ENCODE data around the gene TMEM253. TPM values are rescaled to one million over a fixed set of nuclear protein-coding genes. Genes with fewer than 3 reads are reported as not detected.

The TMEM253 gene
- total RNA-seq, 1 experiment from 2014 or later: 0.49 TPM

GRCh38 chr14:21112255-21112654, 11.4 kb downstream of the TMEM253 start:
- Histone ChIP-seq H3K4me3 (ENCODE audit: low read depth, low read length, poor library complexity, severe bottlenecking) (no peak overlapping the region), H3K27ac (ENCODE audit: low read depth, low read length, poor library complexity, severe bottlenecking) (no peak overlapping the region), H3K27me3 (replicated peaks; ENCODE audit: insufficient read depth, low read depth, low read length, poor library complexity) (no peaks in the 10 kb centered on the region), H3K4me1 (ENCODE audit: insufficient read depth, low read length, poor library complexity, severe bottlenecking) (peaks cover 7% of the 10 kb centered on the region), H3K9me3 (ENCODE audit: low read depth, low read length, poor library complexity, severe bottlenecking) (no peaks in the 10 kb centered on the region), H3K36me3 (ENCODE audit: insufficient read depth, low read length, poor library complexity, severe bottlenecking) (no peaks in the 10 kb centered on the region)
- TF ChIP-seq CTCF (conservative IDR thresholded peaks at IDR 0.05; ENCODE audit: low read depth, low read length): no peak
- TF ChIP-seq EZH2 (IDR thresholded peaks at IDR 0.05; ENCODE audit: borderline replicate concordance, low read depth, low read length, poor library complexity, severe bottlenecking): no peak
- ChIA-PET POLR2A (ENCODE audit: low non-redundant PET) (no interaction called here), CTCF (no interaction called here)
- intact Hi-C loops (cut with micrococcal nuclease; ENCODE audit: unreplicated experiment): no loop called here
- BruUV-seq (replicated peaks): no TSS peak
- no peak for DNase-seq (ENCODE audit: low spot score)

GRCh38 chr14:21113369-21113768, 12.5 kb downstream of the TMEM253 start:
- Histone ChIP-seq H3K36me3 (ENCODE audit: insufficient read depth, low read length, poor library complexity, severe bottlenecking) (no peaks in the 10 kb centered on the region), H3K4me1 (ENCODE audit: insufficient read depth, low read length, poor library complexity, severe bottlenecking) (peaks cover 7% of the 10 kb centered on the region), H3K9me3 (ENCODE audit: low read depth, low read length, poor library complexity, severe bottlenecking) (no peaks in the 10 kb centered on the region), H3K4me3 (ENCODE audit: low read depth, low read length, poor library complexity, severe bottlenecking) (no peak overlapping the region), H3K27ac (ENCODE audit: low read depth, low read length, poor library complexity, severe bottlenecking) (no peak overlapping the region), H3K27me3 (replicated peaks; ENCODE audit: insufficient read depth, low read depth, low read length, poor library complexity) (no peaks in the 10 kb centered on the region)
- no peak for DNase-seq (ENCODE audit: low spot score)
- no TSS peak for BruUV-seq (replicated peaks)
- POLR2A ChIA-PET (ENCODE audit: low non-redundant PET): no interaction called here
- no peak for TF ChIP-seq EZH2 (IDR thresholded peaks at IDR 0.05; ENCODE audit: borderline replicate concordance, low read depth, low read length, poor library complexity, severe bottlenecking)
- no peak for TF ChIP-seq CTCF (conservative IDR thresholded peaks at IDR 0.05; ENCODE audit: low read depth, low read length)
- CTCF ChIA-PET: no interaction called here
- intact Hi-C loops (cut with micrococcal nuclease; ENCODE audit: unreplicated experiment): no loop called here

- Histone ChIP-seq H3K27ac (ENCODE audit: low read depth, low read length, poor library complexity, severe bottlenecking) (no peak overlapping the region), H3K36me3 (ENCODE audit: insufficient read depth, low read length, poor library complexity, severe bottlenecking) (no peaks in the 10 kb centered on the region), H3K4me1 (ENCODE audit: insufficient read depth, low read length, poor library complexity, severe bottlenecking) (no peaks in the 10 kb centered on the region), H3K27me3 (replicated peaks; ENCODE audit: insufficient read depth, low read depth, low read length, poor library complexity) (no peaks in the 10 kb centered on the region), H3K4me3 (ENCODE audit: low read depth, low read length, poor library complexity, severe bottlenecking) (no peak overlapping the region), H3K9me3 (ENCODE audit: low read depth, low read length, poor library complexity, severe bottlenecking) (no peaks in the 10 kb centered on the region)
- no peak for TF ChIP-seq EZH2 (IDR thresholded peaks at IDR 0.05; ENCODE audit: borderline replicate concordance, low read depth, low read length, poor library complexity, severe bottlenecking)
- TF ChIP-seq CTCF (conservative IDR thresholded peaks at IDR 0.05; ENCODE audit: low read depth, low read length): no peak
- ChIA-PET CTCF (no interaction called here), POLR2A (ENCODE audit: low non-redundant PET) (no interaction called here)
- DNase-seq (ENCODE audit: low spot score): no peak
- intact Hi-C loops (cut with micrococcal nuclease; ENCODE audit: unreplicated experiment): no loop called here
- no TSS peak for BruUV-seq (replicated peaks)
Observed at GRCh38 chr14:21118933-21119332, 18.1 kb downstream of the TMEM253 start.

Data from A673 (cell line).